GM19468 (cell line): ENCODE results near the gene GLS.
"Not testable (repeated sequence)": the region's sequence is repeated elsewhere in the genome, so short reads cannot be mapped to it uniquely, and the experiment has no call there.

Experiments
- ATAC-seq: cut with Tn5 transposase; IDR thresholded peaks from one replicate; pipeline ENCODE4 v1.9.1; 2021; ENCODE audit warnings: mild to moderate bottlenecking, moderate library complexity, moderate number of reproducible peaks; ENCODE audit not compliant: unreplicated experiment; ENCODE audit errors: extremely low read depth

The GLS gene

GRCh38 chr2:190981733-190982132 lies 101.1 kb downstream of the GLS start:
- no peak for ATAC-seq

GRCh38 chr2:190982262-190983034 lies 101.8 kb downstream of the GLS start:
- no peak for ATAC-seq

- no peak for ATAC-seq
These were observed 104.0 kb downstream of the GLS start for GRCh38 chr2:190984595-190984994.

GRCh38 chr2:190986221-190986953 lies 105.8 kb downstream of the GLS start:
- no peak for ATAC-seq

- no peak for ATAC-seq
These were observed 106.5 kb downstream of the GLS start for GRCh38 chr2:190987116-190987515.

GRCh38 chr2:190987938-190988337 lies 107.3 kb downstream of the GLS start:
- no peak for ATAC-seq

- no peak for ATAC-seq
These were observed 108.3 kb downstream of the GLS start for GRCh38 chr2:190988910-190989309.

- ATAC-seq = no peak
These were observed 109.5 kb downstream of the GLS start for GRCh38 chr2:190990132-190990531.

GRCh38 chr2:190993292-190993643 lies 112.6 kb downstream of the GLS start:
- no peak for ATAC-seq

- no peak for ATAC-seq
These were observed 113.5 kb downstream of the GLS start for GRCh38 chr2:190994148-190994547.

- ATAC-seq = not testable (repeated sequence)
These were observed 114.7 kb downstream of the GLS start for GRCh38 chr2:190995315-190995714.

GRCh38 chr2:190996338-190996946 lies 115.8 kb downstream of the GLS start:
- no peak for ATAC-seq

GRCh38 chr2:190996947-190997346 lies 116.3 kb downstream of the GLS start:
- ATAC-seq = no peak

- no peak for ATAC-seq
These were observed 117.0 kb downstream of the GLS start for GRCh38 chr2:190997526-190998113.

- ATAC-seq = no peak
These were observed 118.4 kb downstream of the GLS start for GRCh38 chr2:190999058-190999457.

GRCh38 chr2:190999949-191000665 lies 119.5 kb downstream of the GLS start:
- no peak for ATAC-seq

- ATAC-seq = no peak
These were observed 120.4 kb downstream of the GLS start for GRCh38 chr2:191001032-191001431.

GRCh38 chr2:191001624-191002023 lies 121.0 kb downstream of the GLS start:
- no peak for ATAC-seq

- ATAC-seq = no peak
These were observed 123.0 kb downstream of the GLS start for GRCh38 chr2:191003405-191004309.
